ENCODE data around the gene RGS7. TPM values are rescaled to one million over a fixed set of nuclear protein-coding genes. Genes with fewer than 3 reads are reported as not detected.

RGS7 gene
- total RNA-seq, 1 experiment from 2014 or later, result 1.0 TPM

- Mint-ChIP-seq H3K9me3 (ENCODE audit: low read depth, unreplicated experiment) (no peaks in the 10 kb centered on the region), H3K27ac (ENCODE audit: unreplicated experiment) (no peak overlapping the region), H3K27me3 (ENCODE audit: unreplicated experiment) (no peaks in the 10 kb centered on the region), H3K4me3 (ENCODE audit: low read depth, unreplicated experiment) (no peak overlapping the region), H3K36me3 (ENCODE audit: insufficient read depth, unreplicated experiment) (no peaks in the 10 kb centered on the region), H3K4me1 (ENCODE audit: low read depth, unreplicated experiment) (peaks cover 4% of the 10 kb centered on the region)
- intact Hi-C loops (cut with micrococcal nuclease; ENCODE audit: unreplicated experiment), result no loop called here
- no peak for TF ChIP-seq CTCF (IDR thresholded peaks at IDR 0.05; ENCODE audit: unreplicated experiment)
- CTCF ChIA-PET, result no interaction called here
- DNase-seq, result no peak
- BruUV-seq (replicated peaks), result no TSS peak
Observed at GRCh38 chr1:241024834-241025233, 332.2 kb downstream of the RGS7 start.

DNA sequence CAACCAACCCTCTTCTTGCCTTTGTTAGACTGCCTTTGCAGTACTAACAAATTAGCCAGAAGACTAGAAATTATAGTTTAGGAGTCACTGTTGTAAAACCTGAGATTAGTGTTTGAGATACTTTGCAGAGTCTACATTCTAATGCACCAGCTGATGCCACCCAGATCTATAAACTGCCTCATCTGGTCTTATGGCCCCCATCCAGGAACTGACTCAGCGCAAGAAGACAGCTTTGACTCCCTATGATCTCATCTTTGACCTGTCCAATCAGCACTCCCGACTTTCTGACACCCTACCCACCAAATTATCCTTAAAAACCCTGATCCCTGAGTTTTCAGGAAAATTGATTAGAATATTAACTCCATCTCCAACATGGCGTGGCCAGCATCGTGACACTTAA, 334.6 kb downstream of the RGS7 start:
- Mint-ChIP-seq H3K4me1 (ENCODE audit: low read depth, unreplicated experiment) (no peaks in the 10 kb centered on the region), H3K9me3 (ENCODE audit: low read depth, unreplicated experiment) (peaks cover 8% of the 10 kb centered on the region), H3K27ac (ENCODE audit: unreplicated experiment) (no peak overlapping the region), H3K4me3 (ENCODE audit: low read depth, unreplicated experiment) (no peak overlapping the region), H3K27me3 (ENCODE audit: unreplicated experiment) (no peaks in the 10 kb centered on the region), H3K36me3 (ENCODE audit: insufficient read depth, unreplicated experiment) (no peaks in the 10 kb centered on the region)
- CTCF ChIA-PET, result no interaction called here
- no TSS peak for BruUV-seq (replicated peaks)
- intact Hi-C loops (cut with micrococcal nuclease; ENCODE audit: unreplicated experiment), result no loop called here
- no peak for DNase-seq
- no peak for TF ChIP-seq CTCF (IDR thresholded peaks at IDR 0.05; ENCODE audit: unreplicated experiment)

- Mint-ChIP-seq H3K27ac (ENCODE audit: unreplicated experiment) (no peak overlapping the region), H3K36me3 (ENCODE audit: insufficient read depth, unreplicated experiment) (no peaks in the 10 kb centered on the region), H3K27me3 (ENCODE audit: unreplicated experiment) (no peaks in the 10 kb centered on the region), H3K4me1 (ENCODE audit: low read depth, unreplicated experiment) (no peaks in the 10 kb centered on the region), H3K4me3 (ENCODE audit: low read depth, unreplicated experiment) (no peak overlapping the region), H3K9me3 (ENCODE audit: low read depth, unreplicated experiment) (peaks cover 8% of the 10 kb centered on the region)
- intact Hi-C loops (cut with micrococcal nuclease; ENCODE audit: unreplicated experiment), result no loop called here
- no peak for DNase-seq
- CTCF ChIA-PET, result interaction anchor here (0.8 kb wide), 1 partner anchor 791 kb away, joined by 3 read pairs; no protein-coding TSS in a partner anchor
- BruUV-seq (replicated peaks), result no TSS peak
- TF ChIP-seq CTCF (IDR thresholded peaks at IDR 0.05; ENCODE audit: unreplicated experiment), result no peak
Observed at GRCh38 chr1:241020851-241021697, 335.9 kb downstream of the RGS7 start.

DNA sequence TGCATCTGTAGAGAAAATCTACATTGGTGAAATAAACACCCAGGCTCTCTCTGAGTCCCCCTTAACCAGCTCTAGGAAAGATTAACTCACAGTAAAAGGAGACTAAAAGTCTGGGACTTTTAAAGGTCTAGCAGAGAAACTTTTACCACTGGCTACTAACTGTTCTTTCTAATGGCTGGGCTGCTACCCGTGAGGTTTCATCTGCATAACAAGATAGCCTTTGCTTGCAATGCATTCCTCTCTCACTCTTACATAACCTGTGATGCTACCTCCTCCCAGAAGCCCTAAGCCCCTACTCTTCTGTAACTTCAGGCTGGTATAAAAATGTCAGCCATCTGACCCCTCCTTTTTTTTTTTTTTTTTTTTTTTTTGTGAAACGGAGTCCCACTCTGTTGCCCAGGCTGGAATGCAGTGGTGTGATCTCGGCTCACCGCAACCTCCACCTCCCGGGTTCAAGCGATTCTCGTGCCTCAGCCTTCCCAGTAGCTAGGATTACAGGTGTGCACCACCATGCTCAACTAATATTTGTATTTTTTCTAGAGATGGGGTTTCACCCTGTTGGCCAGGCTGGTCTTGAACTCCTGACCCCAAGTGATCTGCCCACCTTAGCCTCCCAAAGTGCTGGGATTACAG, 344.2 kb downstream of the RGS7 start:
- CTCF ChIA-PET, result no interaction called here
- H3K4me1 Mint-ChIP-seq (ENCODE audit: low read depth, unreplicated experiment), result no peaks in the 10 kb centered on the region

More for the DNA sequence above, 344.2 kb downstream of the RGS7 start:
- no peaks in the 10 kb centered on the region for H3K27me3 Mint-ChIP-seq (ENCODE audit: unreplicated experiment)
- intact Hi-C loops (cut with micrococcal nuclease; ENCODE audit: unreplicated experiment), result no loop called here
- no peaks in the 10 kb centered on the region for H3K36me3 Mint-ChIP-seq (ENCODE audit: insufficient read depth, unreplicated experiment)
- H3K9me3 Mint-ChIP-seq (ENCODE audit: low read depth, unreplicated experiment), result peaks cover 4% of the 10 kb centered on the region
- H3K4me3 Mint-ChIP-seq (ENCODE audit: low read depth, unreplicated experiment), result no peak overlapping the region
- no peak for DNase-seq
- no peak for TF ChIP-seq CTCF (IDR thresholded peaks at IDR 0.05; ENCODE audit: unreplicated experiment)
- no peak overlapping the region for H3K27ac Mint-ChIP-seq (ENCODE audit: unreplicated experiment)
- BruUV-seq (replicated peaks), result no TSS peak

Measured in Calu3 (cell line).